HEK293T (cell line): ENCODE data around the gene HSD17B12.

Source experiments
- ARNT ChIP-seq: fragments of 450-650 bp; IDR thresholded peaks from 2 replicates; pipeline ENCODE4 v1.6.1; 2017; ENCODE audit warnings: mild to moderate bottlenecking
- BHLHE40 ChIP-seq: fragments of 450-650 bp; IDR thresholded peaks from 2 replicates; pipeline ENCODE4 v1.6.1; 2016; ENCODE audit warnings: mild to moderate bottlenecking, moderate library complexity, borderline replicate concordance
- CTBP1 ChIP-seq: fragments of 450-650 bp; IDR thresholded peaks from 2 replicates; pipeline ENCODE4 v1.6.1; 2016; ENCODE audit warnings: borderline replicate concordance
- FOXA1 ChIP-seq: fragments of 450-650 bp; IDR thresholded peaks from 2 replicates; pipeline ENCODE4 v1.6.1; 2016; ENCODE audit warnings: mild to moderate bottlenecking
- FOXK2 ChIP-seq: fragments of 450-650 bp; IDR thresholded peaks from 2 replicates; pipeline ENCODE4 v1.6.1; 2016; ENCODE audit warnings: mild to moderate bottlenecking
- FOXM1 ChIP-seq: fragments of 450-650 bp; IDR thresholded peaks from 2 replicates; pipeline ENCODE4 v1.6.1; 2017; ENCODE audit warnings: mild to moderate bottlenecking, borderline replicate concordance
- LEF1 ChIP-seq: fragments of 450-650 bp; IDR thresholded peaks from 2 replicates; pipeline ENCODE4 v1.6.1; 2017; ENCODE audit warnings: mild to moderate bottlenecking, borderline replicate concordance
- NFRKB ChIP-seq: fragments of 450-650 bp; IDR thresholded peaks from 2 replicates; pipeline ENCODE4 v1.6.1; 2016; ENCODE audit warnings: mild to moderate bottlenecking, moderate library complexity
- PKNOX1 ChIP-seq: fragments of 450-650 bp; IDR thresholded peaks from 2 replicates; pipeline ENCODE4 v1.6.1; 2016
- SP1 ChIP-seq: fragments of 450-650 bp; IDR thresholded peaks from 2 replicates; pipeline ENCODE4 v1.6.1; 2017
- SUZ12 ChIP-seq: fragments of 450-650 bp; IDR thresholded peaks from 2 replicates; pipeline ENCODE4 v1.6.1; 2016; ENCODE audit warnings: mild to moderate bottlenecking
- TARDBP ChIP-seq: fragments of 450-650 bp; IDR thresholded peaks from 2 replicates; pipeline ENCODE4 v1.6.1; 2016
- ZNF384 ChIP-seq: fragments of 450-650 bp; IDR thresholded peaks from 2 replicates; pipeline ENCODE4 v1.6.1; 2016

DNA sequence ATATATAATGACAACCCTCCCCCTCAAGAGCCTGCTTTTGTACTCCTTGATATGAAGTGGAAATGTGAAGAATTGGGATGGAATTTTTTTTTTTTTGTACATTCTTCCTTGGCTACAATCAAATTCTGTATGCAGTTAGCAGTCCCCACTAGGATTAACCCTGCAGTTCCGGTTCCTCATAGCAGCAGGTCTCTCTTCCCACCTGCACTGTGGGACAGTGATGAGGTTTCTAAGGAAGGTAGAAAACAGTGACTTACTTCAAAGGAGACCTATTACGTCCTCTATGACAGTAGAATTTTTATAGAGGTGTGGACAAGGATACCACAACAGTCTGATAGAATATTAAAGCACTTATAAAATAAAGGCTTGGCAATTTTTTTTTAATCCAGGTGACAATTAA is 153.7 kb downstream of the HSD17B12 start:
- no peak for TF ChIP-seq FOXA1
- TF ChIP-seq TARDBP = no peak
- TF ChIP-seq BHLHE40 = no peak
- TF ChIP-seq CTBP1 = no peak
- no peak for TF ChIP-seq NFRKB
- TF ChIP-seq SUZ12 = no peak
- no peak for TF ChIP-seq SP1
- no peak for TF ChIP-seq ZNF384
- no peak for TF ChIP-seq FOXM1
- no peak for TF ChIP-seq FOXK2
- TF ChIP-seq PKNOX1 = no peak
- TF ChIP-seq ARNT = no peak
- no peak for TF ChIP-seq LEF1
